ENCODE results near the gene PRF1. TPM values are rescaled to one million over a fixed set of nuclear protein-coding genes. Genes with fewer than 3 reads are reported as not detected.
"Not testable (repeated sequence)": the region's sequence is repeated elsewhere in the genome, so short reads cannot be mapped to it uniquely, and the experiment has no call there.

The PRF1 gene
- total RNA-seq, 1 donor from 2014 or later: not detected

DNA sequence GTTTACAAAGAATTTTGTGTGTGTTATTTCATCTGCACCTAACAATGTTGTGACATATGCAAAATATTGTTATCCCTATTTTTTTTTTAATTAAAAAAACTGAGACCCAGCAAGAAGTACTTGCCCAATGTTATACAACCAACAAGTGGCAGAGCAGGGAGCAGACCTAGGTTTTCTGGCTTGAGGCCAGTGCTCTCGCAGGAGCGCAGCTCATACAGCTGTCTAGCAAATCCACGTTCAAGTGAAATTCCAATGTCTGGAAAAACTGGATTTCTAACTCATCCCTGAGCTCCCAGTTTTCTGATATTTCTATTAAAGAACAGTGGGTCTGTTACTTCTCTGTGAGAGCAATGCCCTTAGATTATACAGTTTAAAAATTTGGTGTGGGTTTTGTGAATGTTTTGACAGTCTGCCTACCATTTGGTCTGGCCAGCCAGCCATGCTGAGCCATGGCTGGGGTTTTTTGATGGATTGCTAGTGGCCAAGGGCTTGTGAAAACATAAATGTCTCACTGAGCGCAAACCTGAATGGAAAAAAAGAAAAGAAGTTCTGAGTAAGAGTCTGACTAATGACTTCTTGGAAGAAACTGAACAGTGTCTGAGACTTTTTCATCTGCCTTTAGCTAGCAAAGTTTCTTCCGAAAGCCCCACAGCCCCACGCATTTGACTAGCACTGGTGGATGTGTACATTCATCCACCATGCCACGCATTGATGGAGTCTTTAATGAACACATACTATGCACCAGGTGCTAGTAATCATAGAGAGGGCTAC lies 15.4 kb upstream of the PRF1 start:
- DNase-seq (ENCODE audit: low read depth, low spot score): no peak

DNA sequence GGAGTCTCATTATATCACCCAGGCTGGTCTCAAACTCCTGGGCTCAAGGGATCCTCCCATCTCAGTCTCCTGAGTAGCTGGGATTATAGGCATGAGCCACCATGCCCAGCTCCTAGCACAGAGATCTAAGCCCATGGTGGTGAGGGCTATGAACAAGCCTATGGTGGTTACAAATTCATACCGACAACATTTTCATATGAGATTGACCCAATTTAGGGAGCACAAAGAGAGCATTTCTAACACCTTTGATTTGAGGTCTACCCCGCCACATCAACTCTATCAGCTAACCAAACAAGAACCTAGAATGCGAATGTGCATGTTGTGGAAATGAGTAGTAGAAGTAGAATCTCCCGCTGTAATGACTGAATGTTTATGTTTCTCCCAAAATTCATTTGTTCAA lies 14.2 kb upstream of the PRF1 start:
- DNase-seq (ENCODE audit: low read depth, low spot score): no peak

DNA sequence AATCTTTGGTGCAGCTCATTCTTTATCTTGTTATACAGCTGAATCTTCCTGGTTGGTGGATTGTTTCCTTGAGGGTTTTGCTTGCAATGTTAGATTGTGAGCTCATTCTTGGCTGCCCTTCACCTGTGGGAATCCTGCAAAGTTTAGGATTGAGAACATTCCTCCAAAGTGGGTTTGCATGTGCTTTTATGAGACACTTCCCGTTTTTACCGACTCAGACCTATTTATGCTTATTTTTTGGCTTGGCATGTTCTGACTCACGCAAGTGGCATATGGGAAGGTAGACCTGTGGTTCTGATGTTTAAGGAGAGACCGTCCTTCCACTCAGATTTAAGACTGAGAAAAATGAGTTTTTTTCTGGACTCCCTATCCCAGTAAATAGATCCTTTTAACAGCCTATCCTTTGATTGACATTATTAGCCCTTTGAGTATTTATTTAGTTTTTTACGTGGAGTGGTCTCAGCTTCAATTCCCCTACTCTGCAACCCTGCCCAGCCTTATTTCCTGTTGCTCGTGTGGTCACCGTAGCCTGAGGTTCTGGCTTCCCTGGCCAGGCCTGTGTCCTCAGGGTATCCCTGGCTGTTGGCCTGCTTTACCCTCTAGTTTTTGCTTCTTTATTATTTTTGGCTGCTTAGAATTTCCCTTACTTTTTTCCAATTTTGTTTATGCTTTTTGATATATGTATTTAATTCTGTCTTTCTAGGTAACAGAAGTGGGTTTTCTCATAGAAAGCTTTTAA lies 13.4 kb upstream of the PRF1 start:
- no peak for DNase-seq (ENCODE audit: low read depth, low spot score)

DNA sequence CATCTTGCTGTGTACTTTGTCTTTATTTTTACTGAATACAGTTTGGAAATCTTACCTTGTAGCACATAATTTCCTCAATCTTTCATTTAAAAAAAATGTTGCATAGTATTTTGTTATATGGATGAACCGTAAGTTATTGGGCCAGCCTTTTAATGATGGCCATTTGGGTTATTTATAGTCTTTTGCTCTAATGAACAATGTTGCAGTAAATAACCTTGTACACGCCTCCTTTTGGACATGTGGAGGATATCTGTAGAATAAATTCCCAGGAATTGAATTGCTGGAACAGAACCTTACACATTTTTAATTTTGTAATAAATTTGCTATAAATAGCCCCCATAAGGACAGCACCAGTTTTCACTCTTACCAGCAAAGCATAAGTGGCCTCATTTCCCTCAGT lies 12.7 kb upstream of the PRF1 start:
- no peak for DNase-seq (ENCODE audit: low read depth, low spot score)

DNA sequence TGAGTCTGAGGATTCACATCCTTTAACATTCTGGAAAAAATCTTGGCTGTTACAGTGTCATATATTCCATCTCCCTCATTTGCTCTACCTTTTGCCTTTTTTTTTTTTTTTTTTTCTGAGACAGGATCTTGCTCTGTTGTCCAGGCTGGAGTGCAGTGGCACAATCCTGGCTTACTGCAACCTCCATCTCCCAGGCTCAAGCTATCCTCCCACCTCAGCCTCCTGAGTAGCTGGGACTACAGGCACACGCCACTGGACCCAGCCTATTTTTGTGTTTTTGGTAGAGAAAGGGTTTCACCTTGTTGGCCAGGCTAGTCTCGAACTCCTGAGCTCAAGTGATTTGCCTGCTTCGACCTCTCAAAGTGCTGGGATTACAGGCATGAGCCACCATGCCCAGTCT lies 11.8 kb upstream of the PRF1 start:
- DNase-seq (ENCODE audit: low read depth, low spot score): not testable (repeated sequence)

DNA sequence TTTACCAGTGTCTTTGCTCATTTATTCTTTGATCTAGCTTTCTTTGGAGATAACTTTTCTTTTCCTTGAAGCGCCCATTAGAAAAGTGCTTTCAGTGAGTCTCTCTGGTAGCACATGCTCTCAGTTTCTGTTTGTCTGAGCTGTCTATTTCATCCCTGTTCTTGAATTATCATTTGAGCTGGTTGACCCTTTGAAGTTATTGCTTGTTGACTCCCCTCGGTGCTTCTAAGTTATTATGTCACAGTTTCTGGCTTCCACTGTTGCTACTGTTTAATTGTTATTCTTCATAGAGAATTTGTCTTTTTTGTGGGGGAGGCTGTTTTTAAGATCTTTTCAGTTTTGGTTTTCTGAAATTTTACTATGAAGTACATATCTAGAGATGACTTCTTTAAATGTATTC lies 11.4 kb upstream of the PRF1 start:
- DNase-seq (ENCODE audit: low read depth, low spot score): no peak

DNA sequence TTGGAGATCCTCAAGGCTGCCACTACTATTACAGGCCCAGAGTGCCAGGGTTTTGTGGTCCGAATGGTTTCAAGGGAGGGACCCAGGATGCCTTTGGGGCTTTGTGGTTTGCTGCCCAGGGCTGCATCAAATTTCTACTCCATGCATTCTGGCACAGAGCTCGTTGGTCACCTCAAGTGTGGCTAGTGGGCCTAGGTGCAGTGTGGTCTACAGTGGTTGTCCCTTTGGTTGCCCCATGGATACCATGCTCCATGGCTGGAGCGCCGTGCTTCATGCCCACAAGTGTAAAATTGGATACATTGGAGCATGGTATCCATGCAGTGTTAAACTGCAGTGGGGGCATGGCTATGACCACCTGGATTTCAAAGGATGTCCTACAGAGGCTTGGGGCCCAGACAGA lies 5.4 kb upstream of the PRF1 start:
- no peak for DNase-seq (ENCODE audit: low read depth, low spot score)

DNA sequence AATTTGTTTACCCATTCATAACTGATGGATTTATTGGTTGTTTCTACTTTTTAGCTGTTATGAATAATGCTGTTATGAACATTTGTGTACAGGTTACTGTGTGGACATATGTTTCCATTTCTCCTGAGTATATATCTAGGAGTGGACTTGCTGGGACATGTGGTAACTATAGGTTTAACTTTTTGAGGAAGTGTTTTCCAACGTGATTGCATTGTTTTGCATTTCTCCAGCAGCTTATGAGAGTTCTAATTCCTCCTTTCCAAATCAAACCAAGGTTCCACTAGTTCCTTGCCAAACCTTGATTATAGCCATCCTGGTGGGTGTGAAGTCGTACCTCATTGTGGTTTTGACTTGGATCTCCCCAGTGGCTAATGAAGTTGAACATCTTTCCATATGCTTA lies 2.6 kb upstream of the PRF1 start:
- no peak for DNase-seq (ENCODE audit: low read depth, low spot score)

DNA sequence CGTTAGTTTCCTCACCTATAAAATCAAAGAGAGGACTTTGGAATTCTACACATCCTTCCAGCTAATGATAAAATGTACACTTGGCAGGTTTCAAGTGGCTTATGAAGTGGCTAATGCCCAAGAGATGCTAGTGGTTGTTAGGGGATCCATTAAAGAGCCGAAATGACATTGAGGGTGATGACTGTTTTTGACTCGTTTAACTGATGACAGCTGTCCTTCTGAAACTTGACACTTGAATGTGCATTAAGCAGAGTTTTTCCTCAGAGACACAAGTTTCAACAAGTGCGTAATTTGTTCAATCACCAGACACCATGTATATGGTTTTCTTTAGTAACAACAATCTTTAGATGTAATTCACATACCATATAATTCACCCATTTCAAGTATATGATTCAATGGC lies 1.6 kb upstream of the PRF1 start:
- no peak for DNase-seq (ENCODE audit: low read depth, low spot score)

DNA sequence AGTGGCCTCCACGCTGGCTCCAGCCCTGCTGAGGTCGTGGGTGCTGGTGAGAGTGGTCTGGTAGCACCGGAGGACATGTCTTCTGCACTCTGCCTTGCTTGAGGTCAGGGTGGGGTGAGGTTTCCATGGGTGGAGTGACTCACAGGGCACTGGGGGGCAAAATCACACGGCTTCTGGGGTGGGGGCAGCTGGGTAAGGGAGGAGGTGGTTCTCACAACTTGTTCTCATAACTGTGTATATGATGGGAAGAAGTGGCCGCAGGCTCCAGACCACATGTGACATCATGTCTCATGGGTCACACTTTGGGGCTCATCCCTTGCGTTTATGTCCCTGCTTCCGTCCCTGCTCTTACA lies 884 bp upstream of the PRF1 start:
- DNase-seq (ENCODE audit: low read depth, low spot score): no peak

DNA sequence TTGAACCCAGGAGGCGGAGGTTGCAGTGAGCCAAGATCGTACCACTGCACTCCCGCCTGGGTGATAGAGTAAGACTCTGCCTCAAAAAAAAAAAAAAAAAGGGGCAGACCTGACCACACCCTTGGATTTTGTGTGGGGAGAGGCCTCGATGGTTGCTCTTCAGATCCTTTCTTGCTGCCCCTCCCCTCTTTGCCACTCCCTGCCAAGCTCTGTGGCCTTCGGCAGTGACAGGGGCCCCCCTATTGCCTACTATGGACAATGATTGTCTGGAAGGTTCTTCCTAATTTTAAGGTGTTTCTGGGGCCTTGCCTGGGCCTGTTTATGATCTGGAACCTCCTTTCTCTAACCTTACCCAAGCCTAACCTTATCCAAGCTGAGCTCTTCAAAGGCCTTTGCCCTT lies 795 bp downstream of the PRF1 start:
- DNase-seq (ENCODE audit: low read depth, low spot score): no peak

DNA sequence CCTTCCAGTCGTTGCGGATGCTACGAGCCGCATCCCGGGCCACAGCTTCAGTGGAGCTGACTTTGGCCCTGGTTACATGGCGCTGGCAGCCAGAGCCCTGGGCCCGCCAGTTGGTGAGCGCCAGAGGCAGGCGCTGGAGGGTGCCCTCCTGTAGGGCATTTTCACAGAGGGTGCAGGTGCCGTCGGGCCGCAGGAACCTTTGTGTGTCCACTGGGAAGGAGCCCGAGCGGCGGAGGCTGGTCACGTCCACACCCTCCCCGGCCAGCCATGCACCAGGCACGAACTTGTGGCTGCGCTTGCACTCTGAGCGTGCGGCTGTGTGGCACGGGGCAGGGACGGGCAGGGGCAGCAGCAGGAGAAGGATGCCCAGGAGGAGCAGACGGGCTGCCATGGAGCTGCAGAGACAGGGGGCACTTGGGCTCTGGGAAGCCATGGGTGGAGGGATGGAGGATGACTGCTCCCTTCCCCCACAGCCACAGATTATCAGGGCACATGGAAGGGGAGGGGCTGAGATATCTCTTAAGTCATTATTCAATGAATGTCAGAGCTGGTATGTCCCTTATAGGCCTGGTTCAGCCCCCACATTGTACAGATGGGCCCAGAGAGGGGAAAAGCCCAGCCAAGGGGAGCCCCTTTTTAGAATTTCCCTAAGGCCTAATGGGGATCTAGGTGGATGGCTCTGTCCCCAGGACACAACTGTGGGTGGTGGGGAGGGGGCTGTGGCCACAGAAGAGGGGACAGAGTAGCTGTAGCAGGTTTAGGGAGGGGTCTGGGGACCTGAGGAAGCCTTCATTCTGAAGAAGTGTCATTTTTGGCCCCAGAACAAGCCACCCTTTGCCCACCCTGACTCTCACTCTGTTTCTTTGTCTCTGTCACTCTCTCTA lies 1.8 kb downstream of the PRF1 start:
- no peak for DNase-seq (ENCODE audit: low read depth, low spot score)

DNA sequence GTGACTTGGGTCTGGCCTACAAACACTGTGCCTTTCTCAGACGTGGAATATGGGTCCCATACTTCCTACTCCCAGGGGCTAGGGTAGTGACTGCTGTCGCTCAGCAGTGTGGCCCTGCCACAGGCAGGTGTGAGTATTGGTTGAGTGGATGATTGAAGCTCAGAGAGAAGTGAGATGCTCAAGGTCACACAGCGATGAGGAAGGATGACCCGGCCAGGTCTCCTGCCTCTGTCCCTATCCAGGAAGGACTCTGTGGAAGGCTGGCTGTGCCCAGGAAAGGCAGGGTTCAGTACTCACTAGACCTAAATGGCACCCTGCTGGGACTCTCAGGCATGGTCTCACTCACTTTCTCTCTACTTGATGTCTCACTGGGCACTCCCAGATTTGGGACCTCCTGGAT lies 2.8 kb downstream of the PRF1 start:
- no peak for DNase-seq (ENCODE audit: low read depth, low spot score)

DNA sequence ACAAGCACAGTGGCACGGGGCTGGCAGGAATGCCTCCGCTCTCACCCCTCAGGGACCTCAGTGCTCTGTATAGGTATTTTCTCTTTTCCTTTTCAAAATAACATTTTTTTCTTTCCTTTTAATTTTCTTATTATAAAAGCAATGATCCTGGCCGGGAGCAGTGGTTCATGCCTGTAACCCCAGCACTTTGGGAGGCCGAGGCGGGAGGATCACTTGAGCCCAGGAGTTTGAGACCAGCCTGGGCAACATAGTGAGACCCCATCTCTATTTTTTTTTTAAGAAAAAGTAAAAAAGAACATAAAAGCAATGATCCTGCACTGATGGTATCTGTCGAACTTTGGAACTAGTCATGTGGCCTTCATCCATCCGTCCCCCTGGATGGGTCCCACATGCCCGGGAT lies 3.2 kb downstream of the PRF1 start:
- DNase-seq (ENCODE audit: low read depth, low spot score): no peak

DNA sequence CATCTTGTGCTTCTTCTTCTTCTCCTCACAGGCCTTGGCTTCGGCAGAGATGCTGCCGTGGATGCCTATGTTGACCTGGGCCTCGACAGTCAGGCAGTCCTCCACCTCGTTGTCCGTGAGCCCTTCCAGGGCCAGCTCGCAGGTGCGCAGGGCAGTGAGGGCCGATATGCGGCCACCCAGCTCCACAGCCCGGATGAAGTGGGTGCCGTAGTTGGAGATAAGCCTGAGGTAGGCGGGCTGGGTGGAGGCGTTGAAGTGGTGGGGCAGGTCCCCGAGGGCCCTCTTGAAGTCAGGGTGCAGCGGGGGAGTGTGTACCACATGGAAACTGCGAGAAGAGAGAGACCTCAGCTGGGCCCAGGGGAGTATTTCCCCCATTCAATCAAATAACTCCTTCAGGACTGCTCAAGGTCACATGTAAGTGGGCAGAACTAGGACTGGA lies 3.7 kb downstream of the PRF1 start:
- DNase-seq (ENCODE audit: low read depth, low spot score): no peak

DNA sequence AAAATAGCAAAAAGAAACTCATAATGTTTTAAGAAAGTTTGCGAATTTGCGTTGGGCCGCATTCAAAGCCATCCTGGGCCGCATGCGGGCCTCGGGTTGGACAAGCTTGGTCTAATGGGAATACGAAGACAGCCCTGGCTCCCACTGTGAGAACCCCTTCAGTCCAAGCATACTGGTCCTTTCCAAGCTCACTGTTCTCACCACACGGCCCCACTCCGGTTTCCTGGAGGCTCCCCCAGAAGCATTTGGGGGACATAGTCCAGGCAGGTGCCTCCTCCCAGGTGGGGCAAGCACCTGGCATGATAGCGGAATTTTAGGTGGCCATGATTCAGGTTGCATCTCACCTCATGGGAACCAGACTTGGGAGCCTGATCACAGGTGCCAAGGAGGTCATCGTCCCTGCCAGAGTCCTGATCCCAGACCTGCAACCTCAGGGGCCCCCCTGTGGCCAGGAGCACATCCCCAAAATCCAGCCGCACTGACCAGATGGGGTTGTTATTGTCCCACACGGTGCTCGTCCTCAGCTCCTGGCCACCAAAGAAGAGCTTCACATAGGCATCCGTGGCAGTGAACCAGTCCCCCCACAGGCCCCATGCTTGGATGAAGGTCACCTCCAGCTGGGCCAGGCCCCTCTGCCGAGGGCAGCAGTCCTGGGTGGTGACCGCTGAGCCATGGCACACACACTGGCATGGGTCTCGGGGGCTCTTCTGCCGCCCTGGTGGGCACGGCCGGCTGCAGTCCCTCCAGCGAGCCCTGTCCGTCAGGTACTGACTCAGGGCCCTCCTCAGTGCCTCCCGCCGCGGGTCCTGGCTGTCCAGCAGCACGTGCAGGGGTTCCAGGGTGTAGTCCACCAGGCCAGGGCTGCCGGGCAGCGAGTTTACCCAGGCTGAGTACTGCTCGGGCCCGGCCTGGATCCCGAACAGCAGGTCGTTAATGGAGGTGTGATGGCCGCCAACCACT lies 4.4 kb downstream of the PRF1 start:
- DNase-seq (ENCODE audit: low read depth, low spot score): no peak

DNA sequence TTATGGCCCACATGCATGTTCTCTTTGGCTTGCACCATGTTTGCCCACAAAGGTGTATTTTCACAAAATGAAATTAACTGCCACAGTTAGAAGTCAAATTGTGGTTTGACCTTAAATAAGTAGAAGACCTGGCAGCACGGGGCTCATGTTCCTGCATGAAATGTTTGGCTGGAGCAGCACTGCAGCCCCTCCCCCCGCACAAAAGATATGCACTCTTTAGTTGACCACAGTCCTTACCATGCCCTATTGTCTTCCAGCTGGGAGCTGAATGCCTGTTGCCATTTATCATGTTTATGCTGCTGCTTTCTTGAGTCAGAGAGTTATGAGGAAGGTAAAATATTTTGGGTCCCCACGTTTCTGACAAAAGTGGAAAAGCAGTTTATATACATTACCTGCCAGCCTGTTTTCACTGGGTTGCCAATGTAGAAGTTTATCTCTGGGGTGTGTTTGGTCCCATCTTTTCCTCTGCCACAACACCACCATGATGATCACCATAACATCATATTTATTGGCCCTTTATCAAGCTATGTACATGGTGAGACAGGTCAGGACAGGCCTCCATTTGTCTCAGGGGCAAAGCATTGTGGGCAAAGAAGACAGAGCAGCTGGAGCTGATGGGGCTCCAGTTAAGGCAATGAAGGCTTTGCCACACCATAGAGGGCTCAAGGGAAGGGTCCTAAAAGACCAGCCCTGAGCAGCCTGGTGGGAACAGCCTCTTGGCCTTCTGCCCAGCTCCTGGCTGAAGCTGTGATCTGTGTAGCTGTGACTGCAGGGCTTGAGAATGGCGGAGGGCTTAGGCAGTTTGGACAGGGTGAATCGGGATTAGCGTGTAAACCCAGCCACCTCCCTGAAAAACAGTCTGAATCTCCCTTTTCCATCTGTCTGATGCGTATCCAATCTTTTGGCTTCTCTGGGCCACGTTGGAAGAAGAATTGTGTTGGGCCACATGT lies 5.4 kb downstream of the PRF1 start:
- DNase-seq (ENCODE audit: low read depth, low spot score): no peak

DNA sequence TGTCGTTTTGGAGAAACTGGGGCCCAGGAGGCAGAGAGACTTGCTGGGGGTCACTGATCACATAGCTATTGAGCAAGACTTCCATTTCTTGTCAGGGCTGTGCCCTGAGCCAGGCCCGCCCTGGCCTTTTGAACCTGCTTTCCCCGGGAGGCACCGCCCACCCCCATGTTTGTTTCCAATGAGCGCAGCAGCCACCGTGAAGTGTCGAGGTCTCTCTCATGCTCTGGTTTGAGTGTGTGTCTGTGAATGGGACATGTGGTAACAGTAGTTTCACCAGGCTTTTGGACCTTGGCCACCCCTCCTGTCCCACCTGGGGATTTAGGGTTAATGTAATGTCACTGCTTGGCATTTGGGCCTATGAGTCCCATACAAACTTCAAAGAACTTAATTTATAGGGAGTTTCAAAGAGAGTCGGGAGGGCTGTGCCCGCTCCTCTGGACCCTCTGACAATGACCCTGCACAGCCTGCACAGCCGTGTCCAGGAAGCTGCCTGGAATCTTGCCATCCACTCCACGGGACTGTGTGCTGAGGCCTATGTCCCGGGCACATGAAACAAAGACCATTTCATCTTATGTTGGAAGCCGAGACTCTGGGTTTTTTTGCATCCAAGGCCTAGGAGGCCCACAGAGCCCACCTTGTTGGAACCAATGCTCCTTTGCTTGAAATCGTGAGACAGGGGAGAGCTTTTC lies 6.3 kb downstream of the PRF1 start:
- DNase-seq (ENCODE audit: low read depth, low spot score): no peak

DNA sequence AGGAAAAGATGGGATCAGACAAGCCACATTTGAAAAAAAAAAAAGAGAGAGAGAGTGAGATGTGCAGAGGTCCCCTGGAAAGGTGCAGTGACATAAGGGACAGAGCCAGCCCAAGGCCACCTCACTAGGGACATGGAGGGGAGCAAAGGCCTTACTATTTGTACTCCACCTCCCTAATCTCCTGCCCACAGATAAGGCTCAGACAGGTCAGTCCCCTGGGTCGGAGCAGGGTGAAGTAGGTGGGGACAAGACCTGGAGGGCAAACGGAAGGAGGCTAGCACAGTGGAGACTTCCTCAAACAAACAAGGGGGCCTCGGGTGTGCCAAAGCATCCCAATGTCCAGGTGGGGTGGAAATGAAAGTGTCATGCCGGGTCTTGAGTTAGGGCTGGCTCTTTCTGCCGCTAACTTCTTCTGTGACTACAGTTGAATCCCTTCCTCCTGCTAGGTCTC lies 7.0 kb downstream of the PRF1 start:
- DNase-seq (ENCODE audit: low read depth, low spot score): no peak

Data from pulmonary artery endothelial cell (primary cell).